Measurements from ENCODE around the gene DGCR8.

DNA sequence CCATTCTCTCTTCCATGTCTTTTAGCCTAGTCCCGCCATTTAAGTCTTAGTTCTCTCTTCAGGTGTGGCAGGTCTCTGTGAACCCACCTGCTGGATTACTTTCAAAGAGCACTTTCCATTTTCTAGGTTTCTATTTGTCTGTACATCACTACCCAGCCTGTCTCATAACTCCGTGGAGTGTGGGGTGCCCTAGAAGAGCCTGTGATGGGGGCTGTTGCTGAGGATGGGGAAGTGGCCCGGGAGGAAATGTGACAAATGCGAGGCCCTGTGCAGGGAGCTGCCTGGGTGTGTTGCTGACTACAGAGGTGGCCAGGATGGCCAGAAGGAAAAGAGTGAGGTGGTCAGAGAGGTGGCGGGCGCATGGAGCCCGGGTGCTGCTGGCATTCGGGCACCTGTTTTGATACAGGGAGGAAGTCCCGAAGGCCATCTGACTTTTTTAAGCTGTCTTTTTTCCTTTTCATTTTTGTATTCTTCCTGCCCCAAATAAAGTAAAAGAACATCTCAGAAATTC is 10.7 kb downstream of the DGCR8 start:
- TF ChIP-seq, protein P1, sequence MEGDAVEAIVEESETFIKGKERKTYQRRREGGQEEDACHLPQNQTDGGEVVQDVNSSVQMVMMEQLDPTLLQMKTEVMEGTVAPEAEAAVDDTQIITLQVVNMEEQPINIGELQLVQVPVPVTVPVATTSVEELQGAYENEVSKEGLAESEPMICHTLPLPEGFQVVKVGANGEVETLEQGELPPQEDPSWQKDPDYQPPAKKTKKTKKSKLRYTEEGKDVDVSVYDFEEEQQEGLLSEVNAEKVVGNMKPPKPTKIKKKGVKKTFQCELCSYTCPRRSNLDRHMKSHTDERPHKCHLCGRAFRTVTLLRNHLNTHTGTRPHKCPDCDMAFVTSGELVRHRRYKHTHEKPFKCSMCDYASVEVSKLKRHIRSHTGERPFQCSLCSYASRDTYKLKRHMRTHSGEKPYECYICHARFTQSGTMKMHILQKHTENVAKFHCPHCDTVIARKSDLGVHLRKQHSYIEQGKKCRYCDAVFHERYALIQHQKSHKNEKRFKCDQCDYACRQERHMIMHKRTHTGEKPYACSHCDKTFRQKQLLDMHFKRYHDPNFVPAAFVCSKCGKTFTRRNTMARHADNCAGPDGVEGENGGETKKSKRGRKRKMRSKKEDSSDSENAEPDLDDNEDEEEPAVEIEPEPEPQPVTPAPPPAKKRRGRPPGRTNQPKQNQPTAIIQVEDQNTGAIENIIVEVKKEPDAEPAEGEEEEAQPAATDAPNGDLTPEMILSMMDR (IDR thresholded peaks at IDR 0.05) = no peak
- no peak for TF ChIP-seq POLR2A (IDR thresholded peaks at IDR 0.05)
- TF ChIP-seq POLR2AphosphoS5 (IDR thresholded peaks at IDR 0.05) = no peak
